GM12873 (cell line): Measurements from ENCODE around the gene LYZL6.

ENCODE experiments used
- CTCF ChIP-seq: IDR thresholded peaks from 2 replicates; pipeline ENCODE4 v1.5.1; 2012; ENCODE audit warnings: low read depth, mild to moderate bottlenecking, moderate library complexity, low read length, control low read depth; ENCODE audit not compliant: insufficient read depth; ENCODE audit errors: missing control alignments

LYZL6 gene

GRCh38 chr17:35981246-35981645 is 37.7 kb upstream of the LYZL6 start, which contains the start of gene CCL16:
TSS of gene CCL16 (minus strand) at chr17:35981497. CDS start at chr17:35981420, 77 bp downstream.
- TF ChIP-seq CTCF: no peak

DNA sequence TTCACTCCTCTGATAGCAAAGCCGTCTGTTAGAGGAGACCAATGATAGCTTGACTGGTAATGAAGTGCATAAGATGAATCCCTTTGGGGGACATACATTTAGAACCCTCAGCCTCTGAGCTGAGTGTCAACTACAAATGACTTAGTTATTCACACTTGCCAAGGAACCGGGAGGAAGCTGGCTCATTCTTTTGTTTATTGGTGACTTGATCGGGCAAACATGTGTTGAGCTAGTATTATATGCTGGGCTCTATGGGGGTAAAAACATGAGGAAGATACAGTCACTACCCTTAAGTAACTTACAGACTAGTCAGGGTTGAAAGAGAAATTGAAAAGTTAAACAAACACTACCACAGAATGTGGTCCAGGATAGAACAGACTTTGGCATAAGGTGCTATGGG is 34.8 kb upstream of the LYZL6 start:
- TF ChIP-seq CTCF: no peak

- no peak for TF ChIP-seq CTCF
Observed at GRCh38 chr17:35977509-35977908, 34.0 kb upstream of the LYZL6 start.

DNA sequence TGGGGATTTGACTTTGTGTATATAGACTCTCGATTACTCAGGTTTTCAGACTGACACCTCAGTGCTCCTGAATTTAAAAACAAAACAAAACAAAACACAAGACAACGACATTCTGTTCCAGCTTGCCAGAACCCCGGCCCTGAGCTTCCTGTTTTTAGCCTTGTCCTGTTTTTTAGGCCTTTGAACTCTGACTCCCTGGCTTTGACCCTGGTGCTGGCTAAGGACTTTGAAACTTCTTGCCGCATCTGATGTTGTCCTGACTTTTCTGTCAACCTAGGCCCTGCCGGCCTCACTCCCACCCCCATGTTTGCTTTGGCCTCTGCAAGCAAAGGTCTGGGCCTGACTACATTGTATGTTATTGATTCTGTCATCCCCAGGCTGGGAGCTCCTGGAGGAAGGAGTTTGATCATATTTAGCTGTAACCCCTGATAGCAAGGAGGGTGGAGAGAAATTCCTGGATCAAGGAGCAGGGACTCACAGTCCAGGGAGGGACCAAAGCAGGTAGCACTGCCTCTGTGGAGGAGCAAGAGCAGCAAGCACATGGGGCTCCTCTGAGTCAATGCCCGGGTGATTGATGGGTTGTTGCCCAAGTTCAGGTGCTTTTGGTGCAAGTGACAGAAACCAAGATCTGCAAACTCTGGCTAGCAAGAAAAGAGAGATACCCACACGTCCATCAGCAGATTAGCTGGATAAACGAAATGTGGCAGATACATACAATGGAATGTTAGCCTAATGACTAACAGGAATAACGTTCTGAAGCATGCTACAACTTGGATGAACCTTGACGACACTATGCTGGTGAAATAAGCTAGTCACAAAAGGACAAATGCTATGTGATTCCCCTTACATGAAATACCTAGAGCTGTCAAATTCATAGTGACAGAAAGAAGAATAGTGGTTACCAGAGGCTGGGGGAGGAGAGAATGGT is 30.1 kb upstream of the LYZL6 start:
- TF ChIP-seq CTCF: no peak

DNA sequence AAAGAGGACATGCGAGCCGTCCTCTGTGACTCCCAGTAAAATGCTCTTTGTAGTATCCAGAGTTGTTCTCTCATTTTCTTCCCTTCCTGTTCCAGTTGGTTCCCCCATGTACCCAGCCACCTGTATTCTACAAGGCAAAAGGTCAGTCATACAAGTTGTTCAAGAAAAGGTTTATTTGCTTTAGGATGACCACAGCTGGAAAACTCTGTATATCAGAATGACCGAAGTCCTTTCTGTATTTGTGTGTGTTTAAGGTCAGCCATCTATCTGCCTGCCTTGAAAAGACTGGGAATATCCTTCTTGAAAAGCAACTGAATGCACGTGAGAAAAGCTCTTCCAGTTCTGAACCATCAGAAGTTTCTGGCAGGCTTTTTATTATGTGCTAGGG is 29.4 kb upstream of the LYZL6 start:
- TF ChIP-seq CTCF: no peak

DNA sequence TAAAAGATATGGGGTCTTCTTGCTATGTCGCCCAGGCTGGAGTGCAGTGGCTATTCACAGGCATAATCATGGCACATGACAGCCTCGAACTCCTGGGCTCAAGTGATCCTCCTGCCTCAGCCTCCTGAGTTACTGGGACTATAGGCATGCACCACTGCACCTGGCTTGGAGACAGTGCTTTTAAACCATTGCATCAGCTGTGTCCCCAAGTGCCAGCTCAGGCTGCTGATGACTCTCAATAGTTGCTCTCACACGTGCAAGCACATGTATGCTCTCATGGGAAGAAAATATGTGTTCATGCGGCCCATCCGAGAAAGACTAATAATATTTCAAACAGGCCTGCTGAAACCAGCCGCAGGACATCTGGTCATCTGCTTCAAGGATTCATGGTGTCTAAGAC is 29.0 kb upstream of the LYZL6 start:
- no peak for TF ChIP-seq CTCF

DNA sequence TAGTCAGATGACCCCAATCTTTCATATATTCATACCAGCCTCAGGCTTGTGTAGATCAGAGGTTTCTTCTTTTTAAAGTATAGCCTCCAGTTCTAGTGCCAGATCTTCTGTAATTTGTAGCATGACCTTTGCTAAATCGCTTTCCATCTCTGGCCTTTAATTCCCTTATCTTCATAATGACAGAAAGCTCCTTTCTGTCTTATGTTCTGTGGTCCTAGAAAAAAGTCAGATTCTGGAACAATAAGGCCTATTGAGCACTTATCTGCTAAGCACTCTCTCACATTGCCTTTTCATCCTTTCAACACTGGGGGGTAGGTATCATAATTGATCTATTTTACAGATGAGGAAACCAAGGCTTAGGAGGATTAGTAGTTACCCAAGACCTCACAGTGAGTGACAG is 28.6 kb upstream of the LYZL6 start:
- TF ChIP-seq CTCF: no peak
